Ascending aorta (tissue), 2 donors: ENCODE measurements around the gene ASB1. TPM values are rescaled to one million over a fixed set of nuclear protein-coding genes. Genes with fewer than 3 reads are reported as not detected.

Experiments
- DNase-seq, 2 donors: peaks; one replicate each; pipeline ENCODE4 v3.0.0-alpha.2; 2019; ENCODE audit warnings: low spot score in 2 of 2
- H3K27ac ChIP-seq, 2 donors: fragments of 200-600 bp; sonication (generic); one replicate each; pipeline ENCODE4 v1.5.1; 2016 to 2017; ENCODE audit warnings: mild to moderate bottlenecking in 1 of 2
- H3K27me3 ChIP-seq: fragments of 200-600 bp; sonication (generic); one replicate; pipeline ENCODE4 v1.5.1; 2017
- H3K36me3 ChIP-seq, 2 donors: fragments of 200-600 bp; sonication (generic); one replicate each; pipeline ENCODE4 v1.5.1; 2016
- H3K4me1 ChIP-seq, 2 donors: fragments of 200-600 bp; sonication (generic); one replicate each; pipeline ENCODE4 v1.5.1; 2016 to 2017; ENCODE audit warnings: mild to moderate bottlenecking in 1 of 2
- H3K4me3 ChIP-seq, 2 donors: fragments of 200-600 bp; sonication (generic); one replicate each; pipeline ENCODE4 v1.5.1; 2016 to 2017; ENCODE audit warnings: mild to moderate bottlenecking in 1 of 2
- H3K9me3 ChIP-seq, 2 donors: fragments of 200-600 bp; sonication (generic); one replicate each; pipeline ENCODE4 v1.5.1; 2016
- intact Hi-C: fragments of 100-400 bp; cut with DNase I; formaldehyde crosslinking; loops from one replicate; pipeline ENCODE4 v1.15.1; 2023
- total RNA-seq: library from RNA; depleted of rRNA; stranded (reverse); fragments of >200 nt; gene quantifications from one replicate; pipeline ENCODE4 v1.1.0, GENCODE V29; 2016
- TF ChIP-seq, protein P1 (sequence below), 3 experiments: fragments of 200-600 bp in 2 of 3; fragments of 450-650 bp in 1 of 3; sonication (generic) in 2 of 3; IDR thresholded peaks; one replicate each; pipeline ENCODE4 v1.5.1; 2016 to 2019; ENCODE audit warnings: antibody characterized with exemption in 3 of 3, mild to moderate bottlenecking in 1 of 3, moderate library complexity in 1 of 3

Gene ASB1
- total RNA-seq, 1 donor from 2014 or later: 32.5 TPM

DNA sequence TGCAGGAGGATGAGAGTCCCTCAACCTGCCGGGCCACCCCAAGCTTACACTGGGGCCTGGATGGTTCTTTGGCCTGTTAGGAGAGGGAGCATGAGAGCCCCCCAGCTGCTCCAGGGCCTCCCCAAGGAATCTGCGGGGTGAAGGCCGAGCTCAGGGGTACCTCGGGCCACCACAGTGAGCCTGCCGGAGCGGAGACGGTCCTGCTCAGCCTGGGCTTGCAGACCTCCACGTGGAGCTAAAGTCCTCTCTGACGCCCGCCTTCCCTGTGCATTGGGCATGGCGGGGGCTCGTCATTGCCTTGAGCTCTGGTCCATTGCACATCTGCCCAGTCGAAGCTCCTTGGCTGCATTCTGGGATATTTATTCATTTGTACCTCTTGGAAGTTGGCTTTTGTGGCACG lies 62.7 kb downstream of the ASB1 start:
- Histone ChIP-seq H3K9me3 (no peaks in the 10 kb centered on the region), H3K4me3 (no peak overlapping the region), H3K36me3 (no peaks in the 10 kb centered on the region), H3K27ac (no peak overlapping the region), H3K4me1 (no peaks in the 10 kb centered on the region), H3K27me3 (no peaks in the 10 kb centered on the region)
- peak in 1 of 2 donors; percentile 45 for DNase-seq
- intact Hi-C loops: no loop called here
- TF ChIP-seq, protein P1, sequence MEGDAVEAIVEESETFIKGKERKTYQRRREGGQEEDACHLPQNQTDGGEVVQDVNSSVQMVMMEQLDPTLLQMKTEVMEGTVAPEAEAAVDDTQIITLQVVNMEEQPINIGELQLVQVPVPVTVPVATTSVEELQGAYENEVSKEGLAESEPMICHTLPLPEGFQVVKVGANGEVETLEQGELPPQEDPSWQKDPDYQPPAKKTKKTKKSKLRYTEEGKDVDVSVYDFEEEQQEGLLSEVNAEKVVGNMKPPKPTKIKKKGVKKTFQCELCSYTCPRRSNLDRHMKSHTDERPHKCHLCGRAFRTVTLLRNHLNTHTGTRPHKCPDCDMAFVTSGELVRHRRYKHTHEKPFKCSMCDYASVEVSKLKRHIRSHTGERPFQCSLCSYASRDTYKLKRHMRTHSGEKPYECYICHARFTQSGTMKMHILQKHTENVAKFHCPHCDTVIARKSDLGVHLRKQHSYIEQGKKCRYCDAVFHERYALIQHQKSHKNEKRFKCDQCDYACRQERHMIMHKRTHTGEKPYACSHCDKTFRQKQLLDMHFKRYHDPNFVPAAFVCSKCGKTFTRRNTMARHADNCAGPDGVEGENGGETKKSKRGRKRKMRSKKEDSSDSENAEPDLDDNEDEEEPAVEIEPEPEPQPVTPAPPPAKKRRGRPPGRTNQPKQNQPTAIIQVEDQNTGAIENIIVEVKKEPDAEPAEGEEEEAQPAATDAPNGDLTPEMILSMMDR (IDR thresholded peaks at IDR 0.05): no peak

DNA sequence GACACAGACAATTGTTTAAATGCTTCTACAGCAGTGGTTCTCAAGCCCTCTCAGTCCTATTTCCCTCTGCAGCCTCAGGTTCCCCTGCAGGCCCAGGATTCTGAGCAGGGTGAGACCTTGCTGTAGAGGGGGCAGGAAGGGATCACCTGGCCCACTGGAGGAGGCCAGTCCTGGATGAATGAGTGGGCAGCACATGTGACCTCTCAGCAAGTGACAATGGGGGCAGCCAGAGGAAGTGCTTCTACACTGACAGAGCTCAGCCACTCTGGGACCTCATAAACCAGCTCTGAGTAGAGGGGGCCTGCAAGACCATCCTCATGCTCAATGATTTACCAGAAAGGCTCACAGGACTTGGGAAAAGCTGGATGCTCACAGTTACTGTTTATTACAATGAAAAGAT lies 63.2 kb downstream of the ASB1 start:
- no peaks in the 10 kb centered on the region for H3K36me3 ChIP-seq
- H3K9me3 ChIP-seq: no peaks in the 10 kb centered on the region
- TF ChIP-seq, protein P1 (IDR thresholded peaks at IDR 0.05): no peak
- no peak for DNase-seq
- H3K27ac ChIP-seq: no peak overlapping the region
- no peaks in the 10 kb centered on the region for H3K4me1 ChIP-seq
- no peaks in the 10 kb centered on the region for H3K27me3 ChIP-seq
- intact Hi-C loops: no loop called here
- H3K4me3 ChIP-seq: no peak overlapping the region

DNA sequence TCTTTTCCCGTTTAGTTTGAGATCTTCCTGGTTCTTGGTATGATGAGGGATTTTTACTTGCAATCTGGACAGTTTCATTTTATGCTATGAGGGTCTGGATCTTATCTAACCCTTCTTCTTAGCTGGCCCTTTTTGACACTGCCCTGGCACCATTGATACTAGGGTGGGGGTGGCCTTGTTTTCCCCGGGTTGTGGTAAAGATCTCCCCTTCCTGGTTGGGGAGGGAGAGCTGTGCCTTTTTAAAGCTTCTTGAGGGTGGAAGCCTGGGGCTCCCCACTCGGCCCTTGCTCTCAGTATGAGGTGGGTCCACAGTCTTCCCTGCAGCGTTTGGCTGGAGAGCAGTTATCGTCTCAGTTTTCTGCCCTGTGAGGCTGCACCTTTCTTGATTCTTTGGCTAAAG lies 66.1 kb downstream of the ASB1 start:
- H3K27ac ChIP-seq: no peak overlapping the region
- no peaks in the 10 kb centered on the region for H3K27me3 ChIP-seq
- no peak for DNase-seq
- no peaks in the 10 kb centered on the region for H3K4me1 ChIP-seq
- intact Hi-C loops: no loop called here
- no peaks in the 10 kb centered on the region for H3K9me3 ChIP-seq
- no peaks in the 10 kb centered on the region for H3K36me3 ChIP-seq
- no peak overlapping the region for H3K4me3 ChIP-seq
- TF ChIP-seq, protein P1 (IDR thresholded peaks at IDR 0.05): no peak

DNA sequence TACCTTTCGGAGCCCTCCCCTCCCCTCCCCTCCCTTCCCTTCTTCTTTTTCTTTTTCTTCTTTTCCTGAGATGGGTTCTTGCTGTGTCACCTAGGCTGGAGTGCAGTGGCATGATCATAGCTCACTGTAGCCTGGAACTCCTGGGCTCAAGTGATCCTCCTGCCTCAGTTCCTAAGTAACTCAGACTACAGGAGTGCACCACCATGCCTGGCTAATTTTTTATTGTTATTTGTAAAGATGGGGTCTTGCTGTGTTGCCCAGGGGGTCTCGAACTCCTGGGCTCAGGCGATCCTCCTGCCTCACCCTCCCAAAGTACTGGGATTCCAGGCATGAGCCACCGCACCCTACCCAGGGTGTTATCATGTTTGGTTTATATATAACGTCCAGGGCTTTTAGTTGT lies 66.7 kb downstream of the ASB1 start:
- no peaks in the 10 kb centered on the region for H3K9me3 ChIP-seq
- intact Hi-C loops: no loop called here
- TF ChIP-seq, protein P1 (IDR thresholded peaks at IDR 0.05): no peak
- no peak overlapping the region for H3K27ac ChIP-seq
- no peaks in the 10 kb centered on the region for H3K4me1 ChIP-seq
- H3K27me3 ChIP-seq: no peaks in the 10 kb centered on the region
- no peak overlapping the region for H3K4me3 ChIP-seq
- no peaks in the 10 kb centered on the region for H3K36me3 ChIP-seq
- peak in 1 of 2 donors; percentile 15 for DNase-seq

DNA sequence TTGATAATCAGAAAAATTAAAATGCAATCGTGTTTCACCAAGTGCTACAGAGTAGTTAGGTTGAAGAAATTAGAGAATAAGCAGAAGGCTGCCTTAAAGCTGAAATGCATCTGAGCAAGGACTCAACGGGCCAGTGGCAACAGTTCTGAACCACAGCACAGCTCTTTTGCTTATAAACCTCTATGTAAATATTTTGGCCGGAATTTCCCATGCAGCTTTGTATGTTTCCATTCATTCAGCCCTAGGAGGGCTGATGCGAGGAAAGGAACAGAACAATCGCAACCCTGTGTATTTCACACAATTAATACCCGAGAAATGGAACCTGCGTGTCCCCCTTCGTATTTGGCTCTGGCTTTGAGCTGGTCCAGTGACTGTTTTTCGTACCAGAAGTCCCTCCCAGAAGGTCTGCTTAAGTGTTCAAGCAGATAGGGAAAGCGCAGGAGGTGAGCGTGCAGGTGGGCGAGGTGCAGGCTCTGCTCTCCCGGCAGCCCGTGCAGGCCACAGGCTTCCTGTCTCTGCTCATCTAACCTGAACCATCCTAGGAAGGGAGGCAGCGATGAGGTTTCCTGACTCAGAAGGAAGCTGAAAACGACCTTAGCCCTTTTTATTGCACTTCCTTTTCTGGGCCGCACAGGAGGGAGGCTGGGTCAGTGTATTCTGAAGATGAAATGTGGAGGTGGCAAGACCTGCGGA lies 67.3 kb downstream of the ASB1 start:
- H3K9me3 ChIP-seq: no peaks in the 10 kb centered on the region
- TF ChIP-seq, protein P1 (IDR thresholded peaks at IDR 0.05): no peak
- no peak overlapping the region for H3K27ac ChIP-seq
- no peak overlapping the region for H3K4me3 ChIP-seq
- H3K4me1 ChIP-seq: no peaks in the 10 kb centered on the region
- H3K27me3 ChIP-seq: no peaks in the 10 kb centered on the region
- DNase-seq: peak in 1 of 2 donors; percentile 40
- intact Hi-C loops: no loop called here
- no peaks in the 10 kb centered on the region for H3K36me3 ChIP-seq

DNA sequence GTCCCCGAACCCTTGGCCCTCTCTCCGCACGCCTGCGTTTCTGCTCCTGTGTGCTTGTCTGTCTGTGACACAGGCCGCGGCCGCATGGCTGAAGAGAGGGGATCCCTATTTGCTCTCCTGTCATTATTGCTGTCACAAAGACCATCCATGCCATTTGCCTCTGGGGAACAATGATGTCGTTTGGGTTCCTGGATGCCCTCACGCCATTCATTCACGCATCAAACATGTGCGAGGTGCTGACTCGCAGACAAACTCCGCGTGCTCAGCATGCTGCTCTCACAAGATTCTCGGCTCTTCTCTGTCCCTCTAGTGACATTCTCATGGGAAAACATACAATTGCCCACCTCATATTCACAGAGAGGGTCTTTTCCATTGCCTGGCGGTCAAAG lies 67.8 kb downstream of the ASB1 start:
- H3K36me3 ChIP-seq: no peaks in the 10 kb centered on the region
- H3K4me1 ChIP-seq: no peaks in the 10 kb centered on the region
- no peak overlapping the region for H3K27ac ChIP-seq
- H3K4me3 ChIP-seq: no peak overlapping the region
- no peaks in the 10 kb centered on the region for H3K9me3 ChIP-seq
- no peak for DNase-seq
- TF ChIP-seq, protein P1 (IDR thresholded peaks at IDR 0.05): no peak
- intact Hi-C loops: no loop called here
- no peaks in the 10 kb centered on the region for H3K27me3 ChIP-seq
